GM10266 (cell line): Measurements from ENCODE around the gene FAM199X.
"Not testable (repeated sequence)": the region's sequence is repeated elsewhere in the genome, so short reads cannot be mapped to it uniquely, and the experiment has no call there.

Experiments used
- DNase-seq: peaks from one replicate; pipeline ENCODE4 v3.0.0; 2012; ENCODE audit errors: extremely low spot score
- CTCF ChIP-seq: IDR thresholded peaks from 2 replicates; pipeline ENCODE4 v1.5.1; 2012; ENCODE audit warnings: mild to moderate bottlenecking, low read depth; ENCODE audit not compliant: control insufficient read depth, insufficient read depth; ENCODE audit errors: missing control alignments

Gene FAM199X

GRCh38 chrX:104189837-104190236 lies 23.6 kb downstream of the FAM199X start:
- no peak for TF ChIP-seq CTCF
- DNase-seq = no peak

GRCh38 chrX:104193485-104193884 lies 27.2 kb downstream of the FAM199X start:
- DNase-seq = no peak
- TF ChIP-seq CTCF = no peak

- TF ChIP-seq CTCF = no peak
These were observed 28.8 kb downstream of the FAM199X start for GRCh38 chrX:104195013-104195412.

GRCh38 chrX:104195489-104196084 lies 29.3 kb downstream of the FAM199X start:
- TF ChIP-seq CTCF = peak; percentile 55

More at GRCh38 chrX:104195013-104195412, 28.8 kb downstream of the FAM199X start:
- no peak for DNase-seq

GRCh38 chrX:104205548-104205947 lies 39.3 kb downstream of the FAM199X start:
- TF ChIP-seq CTCF = no peak
- no peak for DNase-seq

More at GRCh38 chrX:104195489-104196084, 29.3 kb downstream of the FAM199X start:
- DNase-seq = peak; percentile 6

- no peak for TF ChIP-seq CTCF
- DNase-seq = no peak
These were observed 44.9 kb downstream of the FAM199X start for GRCh38 chrX:104211187-104211586.

GRCh38 chrX:104230060-104230459 lies 63.8 kb downstream of the FAM199X start:
- not testable (repeated sequence) for DNase-seq
